ENCODE measurements around the gene MTA1.

MTA1 gene

GRCh38 chr14:105440554-105440900 lies 20.9 kb downstream of the MTA1 start:
- no peak for DNase-seq

GRCh38 chr14:105440992-105441391 lies 21.4 kb downstream of the MTA1 start:
- no peak for DNase-seq

- DNase-seq = peak in 2 of 56 donors; percentile 17 to 26
These were observed 22.5 kb downstream of the MTA1 start for GRCh38 chr14:105442125-105442524.

GRCh38 chr14:105442834-105443233 lies 23.2 kb downstream of the MTA1 start:
- no peak for DNase-seq

GRCh38 chr14:105444859-105445258 lies 25.2 kb downstream of the MTA1 start:
- DNase-seq = no peak

GRCh38 chr14:105445290-105445689 lies 25.7 kb downstream of the MTA1 start:
- no peak for DNase-seq

GRCh38 chr14:105445901-105446845 lies 26.5 kb downstream of the MTA1 start:
- no peak for DNase-seq

GRCh38 chr14:105446971-105447370 lies 27.3 kb downstream of the MTA1 start:
- no peak for DNase-seq

- no peak for DNase-seq
These were observed 28.3 kb downstream of the MTA1 start for GRCh38 chr14:105447651-105448640.

GRCh38 chr14:105448706-105449111 lies 29.1 kb downstream of the MTA1 start:
- peak in 49 of 56 donors; percentile 4 to 78 (median 50) for DNase-seq

GRCh38 chr14:105449276-105450122 lies 29.9 kb downstream of the MTA1 start:
- DNase-seq = no peak

- no peak for DNase-seq
These were observed 30.5 kb downstream of the MTA1 start for GRCh38 chr14:105450123-105450505.

- no peak for DNase-seq
These were observed 31.5 kb downstream of the MTA1 start for GRCh38 chr14:105450864-105451720.

GRCh38 chr14:105452963-105453362 lies 33.3 kb downstream of the MTA1 start:
- no peak for DNase-seq

- no peak for DNase-seq
These were observed 34.2 kb downstream of the MTA1 start for GRCh38 chr14:105453847-105454246.

GRCh38 chr14:105455086-105455640 lies 35.5 kb downstream of the MTA1 start:
- DNase-seq = peak in 2 of 56 donors; percentile 9 to 21

GRCh38 chr14:105455766-105456660 lies 36.4 kb downstream of the MTA1 start:
- no peak for DNase-seq

All from nucleus accumbens (tissue), 56 donors.